H1 (cell line): ENCODE measurements around the gene RARA. TPM values are rescaled to one million over a fixed set of nuclear protein-coding genes. Genes with fewer than 3 reads are reported as not detected.
A peak's percentile ranks its signal among the peaks of the same experiment; 100 is the strongest.

Source experiments
- CTCF ChIA-PET: fragments of 300-600 bp; sonication (Branson Sonifier 250); formaldehyde crosslinking; loops from one replicate; lab custom pipeline; 2021; ENCODE audit not compliant: partially characterized antibody; lab: Charles Lee
- POLR2A ChIA-PET: fragments of 300-600 bp; sonication (Branson Sonifier 250); formaldehyde crosslinking; loops from one replicate; lab custom pipeline; 2021; ENCODE audit warnings: inconsistent platforms; ENCODE audit not compliant: partially characterized antibody; lab: Charles Lee
- DNase-seq, 2 experiments: peaks; one replicate each; pipeline versions ENCODE4 v3.0.0 to v3.0.0-alpha.2; 2010 to 2022; ENCODE audit warnings: low spot score in 2 of 2, low read depth in 1 of 2, mixed read lengths in 1 of 2
- FAIRE-seq: peaks from 2 replicates; lab custom pipeline; 2011; peaks lifted over from hg19 to GRCh38; lab: Jason Lieb, UNC
- H2AFZ ChIP-seq: 2 replicates; pipeline ENCODE4 v1.8.1; 2012; ENCODE audit warnings: low read length, inconsistent platforms
- H2AK5ac ChIP-seq: 2 replicates; pipeline ENCODE4 v1.6.1; 2013; ENCODE audit warnings: low read depth, low read length
- H2BK120ac ChIP-seq: replicated peaks from 2 replicates; pipeline ENCODE3; 2013; ENCODE audit warnings: low read depth, low read length, inconsistent platforms
- H2BK12ac ChIP-seq: 2 replicates; pipeline ENCODE4 v1.6.1; 2013; ENCODE audit warnings: low read depth, low read length
- H2BK15ac ChIP-seq: 2 replicates; pipeline ENCODE4 v1.6.1; 2013; ENCODE audit warnings: low read length
- H2BK20ac ChIP-seq: 2 replicates; pipeline ENCODE4 v1.6.1; 2013; ENCODE audit warnings: low read length
- H2BK5ac ChIP-seq: 2 replicates; pipeline ENCODE4 v1.6.1; 2013; ENCODE audit warnings: low read depth, low read length
- H3K14ac ChIP-seq: 2 replicates; pipeline ENCODE4 v1.6.1; 2013; ENCODE audit warnings: inconsistent platforms; ENCODE audit not compliant: insufficient read length
- H3K18ac ChIP-seq: 2 replicates; pipeline ENCODE4 v1.6.1; 2013; ENCODE audit warnings: low read length; ENCODE audit errors: extremely low read depth
- H3K23ac ChIP-seq: 2 replicates; pipeline ENCODE4 v1.6.1; 2013; ENCODE audit warnings: inconsistent platforms; ENCODE audit not compliant: insufficient read length
- H3K23me2 ChIP-seq: 2 replicates; pipeline ENCODE4 v1.6.1; 2013; ENCODE audit warnings: low read depth, low read length
- H3K27ac ChIP-seq: 2 replicates; pipeline ENCODE4 v1.6.1; 2011; ENCODE audit warnings: low read depth, low read length, inconsistent platforms
- H3K27me3 ChIP-seq, 4 experiments: replicated peaks in 1 of 4; 1 replicate in 1 of 4; 2 replicates in 3 of 4; pipeline versions ENCODE4 v1.6.1 to v1.8.1; 2011 to 2013; ENCODE audit warnings: low read length in 3 of 4, mild to moderate bottlenecking in 3 of 4, inconsistent platforms in 2 of 4, mixed read lengths in 2 of 4, moderate library complexity in 1 of 4; ENCODE audit not compliant: control insufficient read depth in 3 of 4, insufficient read depth in 3 of 4; ENCODE audit errors: extremely low read depth in 1 of 4
- H3K36me3 ChIP-seq, 4 experiments: 2 replicates each; pipeline versions ENCODE4 v1.6.1 to v1.8.1; 2011 to 2013; ENCODE audit warnings: mild to moderate bottlenecking in 4 of 4, low read length in 3 of 4, moderate library complexity in 2 of 4, control low read depth in 1 of 4, inconsistent platforms in 1 of 4; ENCODE audit not compliant: insufficient read depth in 4 of 4, control insufficient read depth in 2 of 4
- H3K4ac ChIP-seq: replicated peaks from 2 replicates; pipeline ENCODE3; 2013; ENCODE audit warnings: low read length, low read depth, mixed read lengths, inconsistent platforms; ENCODE audit not compliant: insufficient read length
- H3K4me1 ChIP-seq, 4 experiments: replicated peaks in 1 of 4; 1 replicate in 1 of 4; 2 replicates in 3 of 4; pipeline versions ENCODE4 v1.6.1 to v1.8.1; 2011 to 2013; ENCODE audit warnings: low read length in 3 of 4, inconsistent platforms in 2 of 4, mixed read lengths in 1 of 4; ENCODE audit not compliant: insufficient read depth in 4 of 4, control insufficient read depth in 3 of 4
- H3K4me2 ChIP-seq, 2 experiments: 2 replicates each; pipeline versions ENCODE4 v1.6.1 to v1.8.1; 2011 to 2013; ENCODE audit warnings: low read depth in 2 of 2, low read length in 2 of 2, control low read depth in 1 of 2, inconsistent platforms in 1 of 2, mild to moderate bottlenecking in 1 of 2; ENCODE audit not compliant: insufficient read depth in 1 of 2
- H3K4me3 ChIP-seq, 4 experiments: fragments of 200-600, 300-600 bp in 1 of 4; sonication (generic), shearing (Covaris generic), sonication (Bioruptor Twin) in 1 of 4; 2 replicates each; pipeline versions ENCODE4 v1.5.1 to v1.8.1; 2011 to 2016; ENCODE audit warnings: low read length in 4 of 4, low read depth in 3 of 4, control low read depth in 2 of 4, inconsistent platforms in 2 of 4, mild to moderate bottlenecking in 2 of 4, mixed read lengths in 1 of 4, moderate library complexity in 1 of 4; ENCODE audit not compliant: insufficient read depth in 2 of 4; ENCODE audit errors: extremely low read depth in 1 of 4
- H3K56ac ChIP-seq: replicated peaks from 2 replicates; pipeline ENCODE3; 2013; ENCODE audit warnings: low read depth, mild to moderate bottlenecking, mixed read lengths, low read length, inconsistent platforms; ENCODE audit not compliant: insufficient read length
- H3K79me1 ChIP-seq: 2 replicates; pipeline ENCODE4 v1.6.1; 2013; ENCODE audit warnings: low read depth, low read length, control low read depth
- H3K79me2 ChIP-seq, 2 experiments: 2 replicates each; pipeline versions ENCODE4 v1.6.1 to v1.8.1; 2012 to 2013; ENCODE audit warnings: low read length in 2 of 2, mild to moderate bottlenecking in 2 of 2, inconsistent platforms in 1 of 2; ENCODE audit not compliant: insufficient read depth in 2 of 2, control insufficient read depth in 1 of 2
- H3K9ac ChIP-seq, 4 experiments: replicated peaks in 1 of 4; 1 replicate in 1 of 4; 2 replicates in 3 of 4; pipeline versions ENCODE4 v1.6.1 to v1.8.1; 2011 to 2013; ENCODE audit warnings: low read depth in 3 of 4, low read length in 3 of 4, control low read depth in 2 of 4, mild to moderate bottlenecking in 2 of 4, moderate library complexity in 2 of 4, inconsistent platforms in 1 of 4; ENCODE audit errors: extremely low read depth in 1 of 4
- H3K9me3 ChIP-seq, 2 experiments: 2 replicates each; pipeline versions ENCODE4 v1.6.1 to v1.8.1; 2012 to 2013; ENCODE audit warnings: mild to moderate bottlenecking in 2 of 2, moderate library complexity in 2 of 2, control low read depth in 1 of 2, inconsistent platforms in 1 of 2, low read depth in 1 of 2, low read length in 1 of 2, mixed read lengths in 1 of 2; ENCODE audit not compliant: insufficient read depth in 2 of 2
- H4K20me1 ChIP-seq, 2 experiments: replicated peaks in 1 of 2; 2 replicates each; pipeline versions ENCODE3 to v1.8.1; 2011 to 2013; ENCODE audit warnings: inconsistent platforms in 2 of 2, low read length in 2 of 2, mild to moderate bottlenecking in 1 of 2; ENCODE audit not compliant: insufficient read depth in 2 of 2, control insufficient read depth in 1 of 2
- H4K5ac ChIP-seq: 2 replicates; pipeline ENCODE4 v1.6.1; 2013; ENCODE audit warnings: low read length, low read depth, mixed read lengths, inconsistent platforms; ENCODE audit not compliant: insufficient read length
- H4K8ac ChIP-seq: 2 replicates; pipeline ENCODE4 v1.8.0; 2013; ENCODE audit warnings: mild to moderate bottlenecking, moderate library complexity, low read length, inconsistent platforms; ENCODE audit not compliant: insufficient read depth; ENCODE audit errors: extremely low read depth
- H4K91ac ChIP-seq: replicated peaks from 2 replicates; pipeline ENCODE3; 2013; ENCODE audit warnings: low read length, mixed read lengths, inconsistent platforms; ENCODE audit not compliant: insufficient read length
- CREB1 ChIP-seq: IDR thresholded peaks from 2 replicates; pipeline ENCODE4 v1.6.1; 2012; ENCODE audit warnings: inconsistent platforms
- KDM5A ChIP-seq: fragments of 200-600 bp; IDR thresholded peaks from 2 replicates; pipeline ENCODE4 v1.7.1; 2012; ENCODE audit warnings: mild to moderate bottlenecking, low read length, inconsistent platforms, mixed read lengths
- SIRT6 ChIP-seq: IDR thresholded peaks from one replicate; pipeline ENCODE4 v1.7.1; 2012; ENCODE audit warnings: low read length, inconsistent platforms
- SIX5 ChIP-seq: IDR thresholded peaks from 2 replicates; pipeline ENCODE4 v1.6.1; 2011; ENCODE audit warnings: mild to moderate bottlenecking, low read depth, low read length
- WGBS, 2 experiments: shearing (Covaris generic) in 1 of 2; methylation state at CpG; one replicate each; pipeline versions ENCODE4 v1.1.6 to v1.1.7; 2013 to 2015; ENCODE audit warnings: low lambda C conversion rate in 2 of 2, mixed read lengths in 2 of 2, inconsistent platforms in 1 of 2, low coverage in 1 of 2, missing lambda C conversion rate in 1 of 2; ENCODE audit not compliant: insufficient replicate concordance in 2 of 2, insufficient coverage in 1 of 2, insufficient read length in 1 of 2; ENCODE audit errors: extremely low coverage in 1 of 2, missing lambda C conversion rate in 1 of 2; 5-methylcytosine and 5-hydroxymethylcytosine counted together
- polyA plus RNA-seq, 7 experiments: library from polyadenylated mRNA; depleted of rRNA in 3 of 7; stranded (reverse) in 5 of 7; unstranded in 2 of 7; fragments of >200 nt in 5 of 7; fragments of 200-250 nt in 2 of 7; gene quantifications; 1 replicate in 5 of 7; 2 replicates in 1 of 7; 4 replicates in 1 of 7; pipeline versions ENCODE4 v1.2.1 to v1.2.3, GENCODE V29; 2011 to 2013; ENCODE audit warnings: missing spikeins in 2 of 7, mixed read lengths in 2 of 7
- total RNA-seq: library from RNA; stranded (reverse); fragmentation: NEBNext Ultra II Directional; extraction: Animal tissue kit (Norgen Biotek cat#: 25700); gene quantifications from 2 replicates; pipeline ENCODE4 v1.2.1, GENCODE V29; 2021
- TF ChIP-seq, protein P1 (sequence below): IDR thresholded peaks from 2 replicates; pipeline ENCODE4 v1.6.1; 2011; ENCODE audit warnings: low read depth, mild to moderate bottlenecking, low read length; ENCODE audit not compliant: insufficient read depth

Gene RARA
- total and polyA plus RNA-seq, 2 of the 8 experiments (the other 6 are each of a cell fraction or from before 2014, with no cell fraction given), result 4.4 to 16.5 TPM

DNA sequence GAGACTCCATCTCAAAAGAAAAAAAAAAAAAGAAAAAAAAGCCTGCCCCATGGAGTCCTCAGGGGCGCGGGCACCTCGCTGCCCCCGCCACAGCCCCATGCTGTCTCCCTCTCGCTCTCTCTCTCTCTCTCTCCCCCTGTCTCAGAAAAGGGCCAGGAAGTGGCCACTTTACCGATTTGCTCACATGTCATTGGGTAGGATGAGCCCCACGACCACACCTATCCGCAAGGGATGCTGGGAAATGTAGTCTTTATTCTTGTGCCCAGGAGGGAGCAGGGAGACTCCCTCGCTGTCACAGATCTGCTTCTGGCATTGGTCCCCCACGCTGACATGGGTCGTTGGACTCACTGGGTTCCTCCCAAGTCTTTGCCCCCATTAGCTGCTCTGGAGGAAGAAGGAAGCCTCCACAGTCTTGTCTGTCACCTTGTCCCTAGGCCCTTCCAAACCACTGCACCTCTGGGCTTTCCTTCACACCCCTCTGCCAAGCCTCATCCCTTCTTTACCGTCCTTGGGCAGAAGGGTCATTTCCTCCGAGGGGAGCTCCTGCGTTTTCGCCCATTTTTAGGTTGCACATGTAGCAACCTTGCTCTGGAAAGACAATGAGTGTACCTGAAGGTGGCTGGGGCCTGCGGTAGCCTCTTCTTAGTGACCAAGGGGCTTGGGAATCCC, 62.4 kb downstream of the RARA start:
- H4K91ac ChIP-seq, result no peak overlapping the region
- ChIA-PET POLR2A (interaction anchor here (1.3 kb wide), 1 partner anchor 46 kb away, joined by 3 read pairs; the partner anchor contains the start of gene TOP2A), CTCF (interaction anchor here (0.7 to 3.7 kb wide), 4 partner anchors 10 to 244 kb away, joined by 3 to 17 read pairs (median 4); no protein-coding TSS in a partner anchor)
- H2BK12ac ChIP-seq, result no peak overlapping the region
- DNase-seq (no peak), FAIRE-seq (peak; percentile 63)
- peaks cover 0 to 11% (median 5%) of the 10 kb centered on the region in 4 experiments; a peak in 4 of 7 replicates for H3K4me1 ChIP-seq
- H2BK15ac ChIP-seq, result 0 out of 2 replicates have a peak overlapping the region, but pooled peaks have one; percentile 2
- H4K20me1 ChIP-seq, result no peaks in the 10 kb centered on the region
- H3K9ac ChIP-seq, result no peak overlapping the region
- no peak overlapping the region for H3K18ac ChIP-seq
- H4K8ac ChIP-seq, result no peak overlapping the region
- H2BK5ac ChIP-seq, result no peak overlapping the region
- no peak overlapping the region for H3K4me3 ChIP-seq
- no peak overlapping the region for H2AK5ac ChIP-seq
- no peak overlapping the region for H3K14ac ChIP-seq
- H3K36me3 ChIP-seq, result no peaks in the 10 kb centered on the region
- no peak overlapping the region for H2BK120ac ChIP-seq
- H3K9me3 ChIP-seq, result peaks cover 0 to 2% of the 10 kb centered on the region in 2 experiments; a peak in 1 of 4 replicates
- no peak overlapping the region for H4K5ac ChIP-seq
- no peaks in the 10 kb centered on the region for H3K79me1 ChIP-seq
- no peak overlapping the region for H3K23ac ChIP-seq
- no peak overlapping the region for H2AFZ ChIP-seq
- H3K56ac ChIP-seq, result no peak overlapping the region
- no peak overlapping the region for H3K27ac ChIP-seq
- H3K23me2 ChIP-seq, result no peaks in the 10 kb centered on the region
- no peaks in the 10 kb centered on the region for H3K79me2 ChIP-seq
- H3K4ac ChIP-seq, result no peak overlapping the region
- H2BK20ac ChIP-seq, result peak overlapping the region; percentile 48; the same call in 1 of the 2 replicates
- no peaks in the 10 kb centered on the region for H3K27me3 ChIP-seq
- WGBS, 2 experiments, result 64% methylated on average over 13 of the region's 16 CpGs; no CpG with 5 or more reads in 1 of the 2 experiments
- no peak overlapping the region; a peak in 1 of 4 replicates for H3K4me2 ChIP-seq
- no peak for TF ChIP-seq KDM5A
- TF ChIP-seq, protein P1, sequence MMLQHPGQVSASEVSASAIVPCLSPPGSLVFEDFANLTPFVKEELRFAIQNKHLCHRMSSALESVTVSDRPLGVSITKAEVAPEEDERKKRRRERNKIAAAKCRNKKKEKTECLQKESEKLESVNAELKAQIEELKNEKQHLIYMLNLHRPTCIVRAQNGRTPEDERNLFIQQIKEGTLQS, result no peak
- TF ChIP-seq SIX5, result peak; percentile 68
- peak; percentile 40; the same call in 1 of the 2 replicates for TF ChIP-seq CREB1
- no peak for TF ChIP-seq SIRT6
